ENCODE data around the gene USP40.

- TF ChIP-seq CTCF (IDR thresholded peaks at IDR 0.05; ENCODE audit: insufficient read depth, low read length, poor library complexity, severe bottlenecking): no peak
- TF ChIP-seq EZH2phosphoT487 (conservative IDR thresholded peaks at IDR 0.05; ENCODE audit: low read length): no peak
Observed at GRCh38 chr2:233525791-233526190, 40.8 kb downstream of the USP40 start.
